Endothelial cell of hepatic sinusoid (primary cell): ENCODE results near the gene SART1.
"Not testable (repeated sequence)": the region's sequence is repeated elsewhere in the genome, so short reads cannot be mapped to it uniquely, and the experiment has no call there.

Experiments used
- in situ Hi-C: cut with HindIII; loops from 2 replicates; pipeline ENCODE4 v1.10.0; 2017; ENCODE audit warnings: low sequenced_read_pairs

The SART1 gene

GRCh38 chr11:66014804-66015453 lies 53.4 kb downstream of the SART1 start:
- in situ Hi-C loops = no loop called here

DNA sequence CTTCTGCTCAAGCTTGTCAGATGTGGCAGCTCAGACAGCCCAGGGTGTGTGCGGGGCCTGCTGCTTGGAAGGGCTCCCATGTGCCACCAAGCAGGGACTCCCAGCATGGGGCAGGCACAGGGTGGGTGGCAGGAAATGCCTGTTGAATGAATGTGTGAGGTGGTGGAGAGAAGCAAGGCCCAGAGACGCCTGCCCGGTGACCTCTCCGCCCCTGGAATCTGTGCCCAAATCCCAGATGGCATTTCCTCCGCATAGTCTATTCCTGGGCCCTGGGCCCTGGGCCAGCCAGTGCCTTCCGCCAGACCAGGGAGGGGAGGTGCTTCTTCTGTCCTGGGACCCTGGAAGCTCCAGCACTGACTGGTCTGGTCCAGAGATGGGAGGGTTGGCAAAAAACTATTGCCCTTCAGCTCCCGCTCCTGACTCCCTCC lies 53.9 kb downstream of the SART1 start:
- in situ Hi-C loops = no loop called here

- in situ Hi-C loops = no loop called here
These were observed 54.6 kb downstream of the SART1 start for GRCh38 chr11:66015936-66016792.

- in situ Hi-C loops = no loop called here
These were observed 55.3 kb downstream of the SART1 start for GRCh38 chr11:66016793-66017177.

- in situ Hi-C loops = no loop called here
These were observed 55.8 kb downstream of the SART1 start for GRCh38 chr11:66017321-66017720.

DNA sequence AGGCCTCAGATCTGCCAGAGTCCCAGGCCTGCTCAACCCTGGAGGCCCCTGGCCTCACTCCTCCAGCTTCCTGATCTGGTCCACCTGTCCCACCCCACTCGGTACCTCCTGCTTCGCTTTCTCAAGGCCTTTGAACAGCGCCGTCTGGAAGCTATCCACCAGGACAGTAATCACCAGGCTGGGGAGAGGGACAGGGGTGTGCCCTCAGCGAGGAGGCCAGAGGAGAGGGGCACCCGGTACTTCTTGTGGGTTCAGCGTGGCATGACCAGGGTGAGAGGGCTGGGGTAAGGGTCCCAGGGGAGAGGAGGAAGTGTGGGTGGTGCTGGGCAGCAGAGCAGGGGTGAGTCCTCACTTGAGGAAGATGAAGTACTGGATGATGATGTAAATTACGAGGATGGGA lies 58.7 kb downstream of the SART1 start:
- in situ Hi-C loops = no loop called here

GRCh38 chr11:66020618-66021357 lies 59.3 kb downstream of the SART1 start:
- in situ Hi-C loops = no loop called here

DNA sequence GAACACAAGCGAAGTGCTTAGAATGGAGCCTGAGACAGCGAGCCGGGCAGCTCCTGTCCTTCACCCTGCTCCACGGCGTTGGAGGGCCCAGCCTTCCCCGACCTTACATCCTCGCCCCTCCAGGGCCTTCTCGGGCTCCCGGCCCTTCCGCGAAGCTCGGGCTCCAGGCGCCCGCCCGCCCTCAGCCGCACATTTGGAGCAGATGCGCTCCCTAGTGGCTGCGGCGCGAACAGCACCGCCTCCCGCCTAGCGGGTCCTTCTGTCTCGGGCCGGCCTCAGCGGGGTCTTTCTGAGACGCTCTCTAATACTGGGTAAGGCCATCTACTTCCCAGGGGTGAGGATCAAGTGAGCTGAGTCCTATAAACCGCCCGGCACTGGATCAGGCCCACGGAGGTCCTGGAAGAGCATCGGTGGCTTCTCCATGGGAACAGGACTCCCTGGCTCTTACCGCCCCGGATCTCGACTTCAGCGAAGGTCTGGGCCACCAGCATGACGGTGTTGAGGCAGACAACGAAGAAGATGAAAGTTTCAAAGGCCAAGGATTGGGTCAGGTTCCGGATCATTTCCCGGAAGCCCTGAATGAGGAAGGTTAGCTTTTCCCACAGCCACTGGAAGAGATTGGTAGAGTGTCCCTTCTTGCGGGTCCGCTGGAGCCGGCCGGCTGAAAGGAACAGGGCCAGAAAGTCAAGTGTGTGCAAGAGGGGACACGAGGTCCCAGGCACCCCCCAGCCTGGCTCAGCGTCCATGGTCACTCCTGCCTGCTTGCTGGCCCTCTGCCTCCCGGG lies 61.1 kb downstream of the SART1 start:
- in situ Hi-C loops = no loop called here

GRCh38 chr11:66023186-66023440 lies 61.6 kb downstream of the SART1 start:
- in situ Hi-C loops = not testable (repeated sequence)

DNA sequence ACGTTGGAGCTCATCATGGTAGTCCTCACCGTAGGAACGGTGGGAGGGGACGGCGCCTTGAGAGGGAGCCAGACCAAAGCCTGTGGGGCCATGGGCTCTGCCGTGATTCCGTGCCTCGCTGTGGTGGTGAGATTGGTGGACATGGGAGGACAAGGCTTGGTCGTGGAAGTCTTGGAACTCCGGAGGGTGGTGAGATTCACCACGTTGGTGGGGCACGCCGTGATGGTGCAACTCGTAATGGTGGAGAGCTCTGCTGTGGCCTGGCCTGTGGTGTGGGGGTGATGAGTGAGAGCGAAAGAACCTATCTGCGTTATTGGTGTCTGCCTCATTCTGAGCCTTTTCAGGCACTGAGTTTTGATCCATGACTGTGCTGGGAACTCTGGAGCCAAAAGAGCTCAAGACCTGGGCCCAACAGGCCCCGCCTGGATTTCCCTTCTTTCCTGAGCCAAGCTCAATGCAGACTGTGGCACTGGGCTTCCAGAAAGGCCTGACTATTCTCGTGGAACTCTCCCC lies 64.5 kb downstream of the SART1 start, which contains the start of gene CATSPER1:
Gene CATSPER1 (minus strand): TSS at position 463 of the 513 bp plus-strand sequence. CDS start 100 bp downstream, at position 363.
- in situ Hi-C loops = no loop called here
